A673 (cell line): Measurements from ENCODE around the gene MFSD6. TPM values are rescaled to one million over a fixed set of nuclear protein-coding genes. Genes with fewer than 3 reads are reported as not detected.
A peak's percentile ranks its signal among the peaks of the same experiment; 100 is the strongest.
"Not testable (repeated sequence)": the region's sequence is repeated elsewhere in the genome, so short reads cannot be mapped to it uniquely, and the experiment has no call there.

Experiments used
- Bru-seq: library from RNA; stranded (reverse); fragments of 400-500 nt; gene quantifications from one replicate; lab custom pipeline; 2021; lab: Mats Ljungman, UMichigan
- BruChase-seq, 2 experiments: library from RNA; stranded (reverse); fragments of 400-500 nt; gene quantifications; one replicate each; lab custom pipeline; 2021; lab: Mats Ljungman, UMichigan
- BruUV-seq: library from RNA; stranded (reverse); fragments of 400-500 nt; replicated peaks from 2 replicates; lab custom pipeline; 2021; lab: Mats Ljungman, UMichigan
- CTCF ChIA-PET: fragments of 300-600 bp; sonication (Branson Sonifier 250); formaldehyde crosslinking; loops from one replicate; lab custom pipeline; 2022; ENCODE audit warnings: antibody characterized with exemption; lab: Charles Lee
- POLR2A ChIA-PET: fragments of 300-600 bp; sonication (Branson Sonifier 250); formaldehyde crosslinking; loops from one replicate; lab custom pipeline; 2022; ENCODE audit warnings: antibody characterized with exemption; ENCODE audit not compliant: low non-redundant PET; lab: Charles Lee
- DNase-seq: peaks from one replicate; pipeline ENCODE4 v3.0.0-alpha.2; 2015; ENCODE audit warnings: low spot score
- H3K27ac ChIP-seq: fragments of 200-600 bp; sonication (generic); 2 replicates; pipeline ENCODE4 v1.5.1; 2016; ENCODE audit warnings: mixed run types, low read depth, mild to moderate bottlenecking, mixed read lengths, antibody characterized with exemption, low read length; ENCODE audit not compliant: poor library complexity, severe bottlenecking
- H3K27me3 ChIP-seq: fragments of 200-600 bp; sonication (generic); replicated peaks from 2 replicates; pipeline ENCODE4 v1.6.1; 2017; ENCODE audit warnings: mixed run types, low read depth, mild to moderate bottlenecking, mixed read lengths, antibody characterized with exemption, low read length; ENCODE audit not compliant: insufficient read depth, poor library complexity
- H3K36me3 ChIP-seq: fragments of 200-600 bp; sonication (generic); 2 replicates; pipeline ENCODE4 v1.6.1; 2016; ENCODE audit warnings: mixed run types, mild to moderate bottlenecking, mixed read lengths, antibody characterized with exemption, low read length; ENCODE audit not compliant: insufficient read depth, poor library complexity, severe bottlenecking
- H3K4me1 ChIP-seq: fragments of 200-600 bp; sonication (generic); 2 replicates; pipeline ENCODE4 v1.6.1; 2017; ENCODE audit warnings: mixed run types, mild to moderate bottlenecking, mixed read lengths, antibody characterized with exemption, low read length; ENCODE audit not compliant: insufficient read depth, poor library complexity, severe bottlenecking
- H3K4me3 ChIP-seq: fragments of 200-600 bp; sonication (generic); 2 replicates; pipeline ENCODE4 v1.5.1; 2016; ENCODE audit warnings: low read depth, mixed run types, mild to moderate bottlenecking, mixed read lengths, low read length; ENCODE audit not compliant: poor library complexity, severe bottlenecking
- H3K9me3 ChIP-seq: fragments of 200-600 bp; sonication (generic); 2 replicates; pipeline ENCODE4 v1.6.1; 2016; ENCODE audit warnings: mixed run types, low read depth, mild to moderate bottlenecking, mixed read lengths, antibody characterized with exemption, low read length; ENCODE audit not compliant: poor library complexity, severe bottlenecking
- CTCF ChIP-seq: fragments of 300-800, 200-600 bp; sonication (generic); conservative IDR thresholded peaks from 2 replicates; pipeline ENCODE4 v1.5.1; 2017; ENCODE audit warnings: low read depth, mild to moderate bottlenecking, antibody characterized with exemption, low read length, moderate library complexity, mixed read lengths
- EZH2 ChIP-seq: fragments of 200-600 bp; sonication (generic); IDR thresholded peaks from 2 replicates; pipeline ENCODE4 v1.6.1; 2017; ENCODE audit warnings: borderline replicate concordance, low read depth, mild to moderate bottlenecking, mixed read lengths, antibody characterized with exemption, low read length; ENCODE audit not compliant: poor library complexity, severe bottlenecking
- intact Hi-C: fragments of 100-400 bp; cut with micrococcal nuclease; formaldehyde crosslinking; loops from one replicate; pipeline ENCODE4 v1.10.0; 2022; ENCODE audit not compliant: unreplicated experiment
- long read RNA-seq: library from polyadenylated mRNA; stranded (forward); transcript quantifications from one replicate; pipeline ENCODE4 v2.0.0, GENCODE V29; 2022
- total RNA-seq: library from RNA; stranded (reverse); gene quantifications from 2 replicates; pipeline ENCODE4 v1.2.3, GENCODE V29; 2021

MFSD6 gene
- 5.7 and 8.4 TPM in 2 replicates for total RNA-seq
- Bru-seq, nascent RNA, result percentile 51 among the genes with signal in this experiment
- percentile 40 among the genes with signal in this experiment for BruChase-seq, experiment 1, labeled RNA remaining after a 2-hour chase
- percentile 49 among the genes with signal in this experiment for BruChase-seq, experiment 2, labeled RNA remaining after a 6-hour chase
- long read RNA-seq, full-length matches to known transcripts, result 2 of 16 reads
- long read RNA-seq, partial matches to known transcripts, result 4 of 16 reads
- long read RNA-seq, other reads (novel, unspliced or antisense), result 10 of 16 reads

- ChIA-PET POLR2A (no interaction called here), CTCF (interaction anchor here (0.7 kb wide), 1 partner anchor 104 kb away, joined by 3 read pairs; no protein-coding TSS in a partner anchor)
- H3K27me3 ChIP-seq, result no peaks in the 10 kb centered on the region
- no peaks in the 10 kb centered on the region for H3K36me3 ChIP-seq
- DNase-seq, result peak; percentile 22
- peak within 1 kb of the TSS; percentile 65 for H3K4me3 ChIP-seq
- TF ChIP-seq EZH2, result no peak
- TF ChIP-seq CTCF, result no peak
- intact Hi-C loops, result loop anchor here (10.0 kb wide), 1 partner anchor 277 kb away; no protein-coding TSS in a partner anchor
- no TSS peak for BruUV-seq
- H3K9me3 ChIP-seq, result no peaks in the 10 kb centered on the region
- H3K4me1 ChIP-seq, result peaks cover 9% of the 10 kb centered on the region
- peak within 1 kb of the TSS; percentile 26 for H3K27ac ChIP-seq
Observed at GRCh38 chr2:190407662-190408537, at the start of gene MFSD6. TSS of gene MFSD6 (plus strand) at chr2:190408355. CDS start at chr2:190436030, 27,675 bp downstream.

- H3K36me3 ChIP-seq, H3K27ac ChIP-seq, intact Hi-C loops, H3K4me3 ChIP-seq, H3K4me1 ChIP-seq, POLR2A ChIA-PET, DNase-seq, H3K27me3 ChIP-seq, H3K9me3 ChIP-seq, BruUV-seq: not testable (repeated sequence)
- CTCF ChIA-PET, result interaction anchor here (0.7 kb wide), 1 partner anchor 20 kb away, joined by 5 read pairs; no protein-coding TSS in a partner anchor
Observed at GRCh38 chr2:190358655-190359448, 49.3 kb upstream of the MFSD6 start.

- Histone ChIP-seq H3K36me3 (no peaks in the 10 kb centered on the region), H3K9me3 (no peaks in the 10 kb centered on the region), H3K27me3 (no peaks in the 10 kb centered on the region), H3K4me3 (no peak overlapping the region), H3K27ac (no peak overlapping the region), H3K4me1 (no peaks in the 10 kb centered on the region)
- no TSS peak for BruUV-seq
- DNase-seq, result no peak
- TF ChIP-seq CTCF, result no peak
- no peak for TF ChIP-seq EZH2
- intact Hi-C loops, result loop anchor here (10.0 kb wide), 1 partner anchor 376 kb away; no protein-coding TSS in a partner anchor
- CTCF ChIA-PET, result no interaction called here
- POLR2A ChIA-PET, result no interaction called here
Observed at GRCh38 chr2:190360561-190360960, 47.6 kb upstream of the MFSD6 start.
